Measurements from ENCODE around the gene SIPA1L3.

SIPA1L3 gene

GRCh38 chr19:37936166-37936565 is 29.2 kb downstream of the SIPA1L3 start:
- TF ChIP-seq MAX (IDR thresholded peaks at IDR 0.05; ENCODE audit: low read depth, low read length) (no peak), CTCF (IDR thresholded peaks at IDR 0.05; ENCODE audit: low read depth, low read length) (no peak), MYC (IDR thresholded peaks at IDR 0.05; ENCODE audit: low read depth, low read length) (no peak), POLR2A (IDR thresholded peaks at IDR 0.05; ENCODE audit: extremely low read depth, insufficient read length) (no peak)
- no peak for DNase-seq (ENCODE audit: low read depth)
- H3K4me3 ChIP-seq (ENCODE audit: low read depth, low read length): no peak overlapping the region

GRCh38 chr19:37936886-37937285 is 29.9 kb downstream of the SIPA1L3 start:
- TF ChIP-seq CTCF (IDR thresholded peaks at IDR 0.05; ENCODE audit: low read depth, low read length) (no peak), MYC (IDR thresholded peaks at IDR 0.05; ENCODE audit: low read depth, low read length) (no peak), MAX (IDR thresholded peaks at IDR 0.05; ENCODE audit: low read depth, low read length) (no peak), POLR2A (IDR thresholded peaks at IDR 0.05; ENCODE audit: extremely low read depth, insufficient read length) (no peak)
- DNase-seq (ENCODE audit: low read depth): no peak
- H3K4me3 ChIP-seq (ENCODE audit: low read depth, low read length): no peak overlapping the region

GRCh38 chr19:37938353-37938752 is 31.3 kb downstream of the SIPA1L3 start:
- DNase-seq (ENCODE audit: low read depth): no peak
- TF ChIP-seq MYC (IDR thresholded peaks at IDR 0.05; ENCODE audit: low read depth, low read length): no peak
- TF ChIP-seq MAX (IDR thresholded peaks at IDR 0.05; ENCODE audit: low read depth, low read length): no peak
- no peak for TF ChIP-seq CTCF (IDR thresholded peaks at IDR 0.05; ENCODE audit: low read depth, low read length)
- TF ChIP-seq POLR2A (IDR thresholded peaks at IDR 0.05; ENCODE audit: extremely low read depth, insufficient read length): no peak
- H3K4me3 ChIP-seq (ENCODE audit: low read depth, low read length): no peak overlapping the region

GRCh38 chr19:37941782-37942515 is 34.9 kb downstream of the SIPA1L3 start:
- no peak overlapping the region for H3K4me3 ChIP-seq (ENCODE audit: low read depth, low read length)
- TF ChIP-seq POLR2A (IDR thresholded peaks at IDR 0.05; ENCODE audit: extremely low read depth, insufficient read length) (no peak), MAX (IDR thresholded peaks at IDR 0.05; ENCODE audit: low read depth, low read length) (no peak), MYC (IDR thresholded peaks at IDR 0.05; ENCODE audit: low read depth, low read length) (no peak), CTCF (IDR thresholded peaks at IDR 0.05; ENCODE audit: low read depth, low read length) (no peak)

GRCh38 chr19:37942516-37942902 is 35.5 kb downstream of the SIPA1L3 start:
- no peak overlapping the region for H3K4me3 ChIP-seq (ENCODE audit: low read depth, low read length)
- no peak for TF ChIP-seq POLR2A (IDR thresholded peaks at IDR 0.05; ENCODE audit: extremely low read depth, insufficient read length)
- no peak for TF ChIP-seq CTCF (IDR thresholded peaks at IDR 0.05; ENCODE audit: low read depth, low read length)
- no peak for TF ChIP-seq MAX (IDR thresholded peaks at IDR 0.05; ENCODE audit: low read depth, low read length)
- no peak for TF ChIP-seq MYC (IDR thresholded peaks at IDR 0.05; ENCODE audit: low read depth, low read length)
- DNase-seq (ENCODE audit: low read depth): no peak

More at GRCh38 chr19:37941782-37942515, 34.9 kb downstream of the SIPA1L3 start:
- no peak for DNase-seq (ENCODE audit: low read depth)

All from NB4 (cell line).